GM23338 (cell line): Measurements from ENCODE around the gene C20orf173. TPM values are rescaled to one million over a fixed set of nuclear protein-coding genes. Genes with fewer than 3 reads are reported as not detected.

Experiments used
- ATAC-seq: fragments of 200-7000 bp; cut with Tn5 transposase; 3 replicates; pipeline ENCODE4 v1.9.1; 2020
- DNase-seq: peaks from one replicate; pipeline ENCODE4 v3.0.0-alpha.2; 2015; ENCODE audit warnings: low spot score
- H2AFZ ChIP-seq: fragments of 200-600 bp; sonication (generic); 2 replicates; pipeline ENCODE4 v1.8.0; 2016; ENCODE audit warnings: antibody characterized with exemption, mild to moderate bottlenecking, moderate library complexity
- H3F3A ChIP-seq: fragments of 200-600 bp; sonication (generic); replicated peaks from 2 replicates; pipeline ENCODE4 v1.8.0; 2017; ENCODE audit warnings: antibody characterized with exemption, mixed run types, low read depth
- H3K27ac ChIP-seq: fragments of 200-600 bp; sonication (generic); 2 replicates; pipeline ENCODE4 v1.6.1; 2016; ENCODE audit warnings: low read depth
- H3K27me3 ChIP-seq: fragments of 200-600 bp; sonication (generic); 2 replicates; pipeline ENCODE4 v1.8.0; 2016; ENCODE audit warnings: mild to moderate bottlenecking, mixed run types, moderate library complexity; ENCODE audit not compliant: insufficient read depth
- H3K36me3 ChIP-seq: fragments of 200-600 bp; sonication (generic); 2 replicates; pipeline ENCODE4 v1.8.0; 2016; ENCODE audit warnings: mild to moderate bottlenecking; ENCODE audit not compliant: insufficient read depth
- H3K4me1 ChIP-seq: fragments of 200-600 bp; sonication (generic); 2 replicates; pipeline ENCODE4 v1.8.0; 2016; ENCODE audit warnings: mild to moderate bottlenecking, moderate library complexity; ENCODE audit not compliant: insufficient read depth
- H3K4me2 ChIP-seq: fragments of 200-600 bp; sonication (generic); 2 replicates; pipeline ENCODE4 v1.7.1; 2017; ENCODE audit warnings: mixed run types
- H3K4me3 ChIP-seq: fragments of 200-600 bp; sonication (generic); 2 replicates; pipeline ENCODE4 v1.6.1; 2016; ENCODE audit warnings: mixed run types
- H3K79me2 ChIP-seq: fragments of 200-600 bp; sonication (generic); replicated peaks from 2 replicates; pipeline ENCODE4 v1.8.0; 2017; ENCODE audit warnings: mild to moderate bottlenecking; ENCODE audit not compliant: insufficient read depth
- H3K9me2 ChIP-seq: fragments of 200-600 bp; sonication (generic); 2 replicates; pipeline ENCODE4 v1.8.0; 2017; ENCODE audit not compliant: insufficient read depth
- H4K20me1 ChIP-seq: fragments of 200-600 bp; sonication (generic); replicated peaks from 2 replicates; pipeline ENCODE4 v1.8.0; 2017; ENCODE audit warnings: mild to moderate bottlenecking; ENCODE audit not compliant: insufficient read depth
- H3K27ac Mint-ChIP-seq: 2 replicates; pipeline ENCODE4 v1.8.0; 2020; ENCODE audit warnings: inconsistent platforms, mild to moderate bottlenecking, moderate library complexity, mixed read lengths
- H3K27me3 Mint-ChIP-seq: 3 replicates; pipeline ENCODE4 v1.8.0; 2022; ENCODE audit warnings: low read depth, mild to moderate bottlenecking, moderate library complexity, mixed read lengths, inconsistent platforms; ENCODE audit not compliant: insufficient read depth, poor library complexity
- H3K36me3 Mint-ChIP-seq: 3 replicates; pipeline ENCODE4 v1.8.0; 2021; ENCODE audit warnings: low read depth, mild to moderate bottlenecking, inconsistent platforms, moderate library complexity, mixed read lengths
- H3K4me1 Mint-ChIP-seq: 3 replicates; pipeline ENCODE4 v1.8.0; 2020; ENCODE audit warnings: mild to moderate bottlenecking, inconsistent platforms, mixed read lengths
- H3K4me3 Mint-ChIP-seq: 3 replicates; pipeline ENCODE4 v1.8.0; 2021; ENCODE audit warnings: moderate library complexity, mild to moderate bottlenecking, inconsistent platforms, mixed read lengths
- H3K9me3 Mint-ChIP-seq: 3 replicates; pipeline ENCODE4 v1.8.0; 2020; ENCODE audit warnings: moderate library complexity, mild to moderate bottlenecking, inconsistent platforms, mixed read lengths
- EZH2phosphoT487 ChIP-seq: fragments of 200-600 bp; sonication (generic); IDR thresholded peaks from one replicate; pipeline ENCODE4 v1.8.1; 2018; ENCODE audit warnings: antibody characterized with exemption; ENCODE audit not compliant: unreplicated experiment
- JUNB ChIP-seq: IDR thresholded peaks from one replicate; pipeline ENCODE4 v1.6.1; 2016; ENCODE audit warnings: antibody characterized with exemption; ENCODE audit not compliant: unreplicated experiment
- ZNF114 ChIP-seq: fragments of 250-450 bp; sonication (Bioruptor Pico); IDR thresholded peaks from 2 replicates; pipeline ENCODE4 v1.5.0; 2020; ENCODE audit warnings: mild to moderate bottlenecking, moderate library complexity
- ZNF331 ChIP-seq: fragments of 250-450 bp; sonication (Bioruptor Pico); IDR thresholded peaks from 2 replicates; pipeline ENCODE4 v1.5.0; 2020; ENCODE audit warnings: low read depth, mild to moderate bottlenecking, moderate library complexity
- polyA plus RNA-seq: library from polyadenylated mRNA; unstranded; fragments of >200 nt; fragmentation: Nextera tagmentation; extraction: Ambion mirVana; gene quantifications from 2 replicates; pipeline ENCODE4 v1.2.1, GENCODE V29; 2016
- total RNA-seq: library from RNA; depleted of rRNA; stranded (reverse); fragments of >200 nt; shearing (Covaris generic); gene quantifications from 2 replicates; pipeline ENCODE4 v1.2.3, GENCODE V29; 2014
- TF ChIP-seq, protein P1 (sequence below): IDR thresholded peaks from 2 replicates; pipeline ENCODE4 v1.6.1; 2016; ENCODE audit warnings: antibody characterized with exemption
- TF ChIP-seq, protein P2 (sequence below), 2 experiments: fragments of 200-600 bp in 1 of 2; sonication (generic) in 1 of 2; conservative IDR thresholded peaks; 2 replicates each; pipeline versions ENCODE4 v1.5.1 to v1.6.1; 2016 to 2017; ENCODE audit warnings: antibody characterized with exemption in 2 of 2, low read depth in 2 of 2, mild to moderate bottlenecking in 2 of 2, moderate library complexity in 1 of 2

Gene C20orf173
- total and polyA plus RNA-seq, 2 experiments from 2014 or later = not detected

DNA sequence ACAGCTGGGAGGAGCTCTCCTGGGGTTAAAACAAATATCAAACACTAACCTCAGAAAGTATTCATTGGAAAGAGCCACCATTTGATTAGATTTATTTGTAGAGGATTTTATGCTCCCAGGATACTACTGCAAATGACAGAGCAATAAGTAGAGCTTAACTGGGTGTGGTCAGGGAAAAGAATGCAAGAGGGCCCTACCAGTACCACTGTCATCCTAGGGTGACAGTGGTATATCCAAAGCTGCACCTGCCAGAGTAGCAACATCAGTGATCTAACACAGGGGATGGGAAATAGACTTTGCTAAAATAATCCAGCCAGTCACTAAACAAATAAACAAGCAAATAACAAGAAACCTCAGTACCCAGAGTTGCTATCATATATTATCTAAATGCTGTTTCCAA lies 42.1 kb upstream of the C20orf173 start (continued):
- TF ChIP-seq, protein P1, sequence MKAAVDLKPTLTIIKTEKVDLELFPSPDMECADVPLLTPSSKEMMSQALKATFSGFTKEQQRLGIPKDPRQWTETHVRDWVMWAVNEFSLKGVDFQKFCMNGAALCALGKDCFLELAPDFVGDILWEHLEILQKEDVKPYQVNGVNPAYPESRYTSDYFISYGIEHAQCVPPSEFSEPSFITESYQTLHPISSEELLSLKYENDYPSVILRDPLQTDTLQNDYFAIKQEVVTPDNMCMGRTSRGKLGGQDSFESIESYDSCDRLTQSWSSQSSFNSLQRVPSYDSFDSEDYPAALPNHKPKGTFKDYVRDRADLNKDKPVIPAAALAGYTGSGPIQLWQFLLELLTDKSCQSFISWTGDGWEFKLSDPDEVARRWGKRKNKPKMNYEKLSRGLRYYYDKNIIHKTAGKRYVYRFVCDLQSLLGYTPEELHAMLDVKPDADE = no peak
- TF ChIP-seq, protein P2, sequence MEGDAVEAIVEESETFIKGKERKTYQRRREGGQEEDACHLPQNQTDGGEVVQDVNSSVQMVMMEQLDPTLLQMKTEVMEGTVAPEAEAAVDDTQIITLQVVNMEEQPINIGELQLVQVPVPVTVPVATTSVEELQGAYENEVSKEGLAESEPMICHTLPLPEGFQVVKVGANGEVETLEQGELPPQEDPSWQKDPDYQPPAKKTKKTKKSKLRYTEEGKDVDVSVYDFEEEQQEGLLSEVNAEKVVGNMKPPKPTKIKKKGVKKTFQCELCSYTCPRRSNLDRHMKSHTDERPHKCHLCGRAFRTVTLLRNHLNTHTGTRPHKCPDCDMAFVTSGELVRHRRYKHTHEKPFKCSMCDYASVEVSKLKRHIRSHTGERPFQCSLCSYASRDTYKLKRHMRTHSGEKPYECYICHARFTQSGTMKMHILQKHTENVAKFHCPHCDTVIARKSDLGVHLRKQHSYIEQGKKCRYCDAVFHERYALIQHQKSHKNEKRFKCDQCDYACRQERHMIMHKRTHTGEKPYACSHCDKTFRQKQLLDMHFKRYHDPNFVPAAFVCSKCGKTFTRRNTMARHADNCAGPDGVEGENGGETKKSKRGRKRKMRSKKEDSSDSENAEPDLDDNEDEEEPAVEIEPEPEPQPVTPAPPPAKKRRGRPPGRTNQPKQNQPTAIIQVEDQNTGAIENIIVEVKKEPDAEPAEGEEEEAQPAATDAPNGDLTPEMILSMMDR (conservative IDR thresholded peaks at IDR 0.05; ENCODE audit: low read depth in 2 of 2) = no peak
- TF ChIP-seq JUNB (no peak), EZH2phosphoT487 (no peak)

DNA sequence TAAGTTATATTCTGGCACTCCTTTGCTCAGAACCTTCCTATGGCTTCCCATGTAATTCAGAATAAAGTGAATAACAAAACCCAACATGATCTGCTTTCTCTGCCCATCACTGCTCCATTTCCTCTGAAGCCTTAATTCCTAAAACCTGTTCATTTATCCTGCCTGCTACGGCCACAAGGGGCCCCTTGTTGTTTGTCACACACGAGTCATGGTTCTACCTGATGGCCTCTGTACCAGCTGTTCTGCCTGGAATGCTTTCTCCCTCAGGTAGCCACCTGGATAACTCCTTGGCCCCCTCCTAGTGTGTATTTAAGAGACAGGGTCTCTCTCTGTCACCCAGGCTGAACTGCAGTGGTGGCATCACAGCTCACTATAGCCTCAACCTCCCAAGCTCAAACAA lies 39.2 kb upstream of the C20orf173 start:
- Mint-ChIP-seq H3K36me3 (peaks cover 5% of the 10 kb centered on the region; the same call in 2 of the 3 replicates), H3K27me3 (peaks cover 4% of the 10 kb centered on the region), H3K4me3 (no peak overlapping the region), H3K27ac (no peak overlapping the region), H3K9me3 (peaks cover 6% of the 10 kb centered on the region), H3K4me1 (no peaks in the 10 kb centered on the region; the same call in 2 of the 3 replicates)
- DNase-seq = peak; percentile 84
- no peak overlapping the region for H3K4me3 ChIP-seq
- no peaks in the 10 kb centered on the region for H3F3A ChIP-seq
- peak; percentile 99 for ATAC-seq
- H2AFZ ChIP-seq = no peak overlapping the region
- H3K9me2 ChIP-seq = no peaks in the 10 kb centered on the region
- H3K27me3 ChIP-seq = no peaks in the 10 kb centered on the region
- TF ChIP-seq, protein P2 (conservative IDR thresholded peaks at IDR 0.05; ENCODE audit: low read depth in 2 of 2) = peak; percentile 54 to 68
- no peak for TF ChIP-seq ZNF331
- H3K79me2 ChIP-seq = no peaks in the 10 kb centered on the region
- no peak overlapping the region for H3K4me2 ChIP-seq
- no peaks in the 10 kb centered on the region for H4K20me1 ChIP-seq
- H3K36me3 ChIP-seq = no peaks in the 10 kb centered on the region
- no peaks in the 10 kb centered on the region for H3K4me1 ChIP-seq
- no peak overlapping the region for H3K27ac ChIP-seq

DNA sequence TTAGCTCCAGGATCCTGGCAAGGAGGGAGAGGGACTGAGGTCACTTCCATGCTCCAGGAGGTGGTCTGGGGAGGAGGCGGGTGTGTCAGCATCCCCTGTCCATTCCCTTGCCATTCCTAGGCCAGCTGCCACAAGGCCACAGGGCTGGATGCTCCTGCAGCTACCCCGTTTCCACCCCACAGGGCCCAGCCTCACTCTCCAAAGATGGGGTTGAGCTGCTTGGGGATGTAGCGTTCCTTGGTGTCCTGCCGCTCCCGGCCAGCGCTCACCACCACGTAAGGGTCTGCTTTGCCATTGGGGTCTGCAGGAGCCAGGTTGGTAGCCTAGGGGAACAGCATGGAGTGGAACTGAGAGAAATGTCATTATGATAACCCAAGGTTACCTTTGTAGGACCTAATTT lies 35.5 kb upstream of the C20orf173 start:
- no peak for ATAC-seq
- H3K27ac Mint-ChIP-seq = no peak overlapping the region

More for the DNA sequence above, 35.5 kb upstream of the C20orf173 start:
- no peaks in the 10 kb centered on the region for H3K79me2 ChIP-seq
- H3F3A ChIP-seq = no peaks in the 10 kb centered on the region
- no peak overlapping the region for H3K4me2 ChIP-seq
- no peak overlapping the region for H3K4me3 ChIP-seq
- no peaks in the 10 kb centered on the region for H3K4me1 ChIP-seq
- H3K9me2 ChIP-seq = no peaks in the 10 kb centered on the region
- no peak for DNase-seq
- Mint-ChIP-seq H3K4me3 (no peak overlapping the region), H3K4me1 (peaks cover 16% of the 10 kb centered on the region), H3K9me3 (no peaks in the 10 kb centered on the region; the same call in 2 of the 3 replicates), H3K36me3 (no peaks in the 10 kb centered on the region), H3K27me3 (peaks cover 7% of the 10 kb centered on the region)
- TF ChIP-seq ZNF114 (CRISPR knock-in tag) (no peak), ZNF331 (no peak)
- no peaks in the 10 kb centered on the region for H3K27me3 ChIP-seq
- no peak overlapping the region for H3K27ac ChIP-seq
- no peaks in the 10 kb centered on the region for H4K20me1 ChIP-seq
- H2AFZ ChIP-seq = no peak overlapping the region
- H3K36me3 ChIP-seq = no peaks in the 10 kb centered on the region
